ENCODE measurements around the gene CDK2AP2. TPM values are rescaled to one million over a fixed set of nuclear protein-coding genes. Genes with fewer than 3 reads are reported as not detected.

Gene CDK2AP2
- total and polyA plus RNA-seq, 10 of the 15 experiments (the other 5 are each of a cell fraction or from before 2014, with no cell fraction given), result 8.0 to 177 (median 40.9) TPM

DNA sequence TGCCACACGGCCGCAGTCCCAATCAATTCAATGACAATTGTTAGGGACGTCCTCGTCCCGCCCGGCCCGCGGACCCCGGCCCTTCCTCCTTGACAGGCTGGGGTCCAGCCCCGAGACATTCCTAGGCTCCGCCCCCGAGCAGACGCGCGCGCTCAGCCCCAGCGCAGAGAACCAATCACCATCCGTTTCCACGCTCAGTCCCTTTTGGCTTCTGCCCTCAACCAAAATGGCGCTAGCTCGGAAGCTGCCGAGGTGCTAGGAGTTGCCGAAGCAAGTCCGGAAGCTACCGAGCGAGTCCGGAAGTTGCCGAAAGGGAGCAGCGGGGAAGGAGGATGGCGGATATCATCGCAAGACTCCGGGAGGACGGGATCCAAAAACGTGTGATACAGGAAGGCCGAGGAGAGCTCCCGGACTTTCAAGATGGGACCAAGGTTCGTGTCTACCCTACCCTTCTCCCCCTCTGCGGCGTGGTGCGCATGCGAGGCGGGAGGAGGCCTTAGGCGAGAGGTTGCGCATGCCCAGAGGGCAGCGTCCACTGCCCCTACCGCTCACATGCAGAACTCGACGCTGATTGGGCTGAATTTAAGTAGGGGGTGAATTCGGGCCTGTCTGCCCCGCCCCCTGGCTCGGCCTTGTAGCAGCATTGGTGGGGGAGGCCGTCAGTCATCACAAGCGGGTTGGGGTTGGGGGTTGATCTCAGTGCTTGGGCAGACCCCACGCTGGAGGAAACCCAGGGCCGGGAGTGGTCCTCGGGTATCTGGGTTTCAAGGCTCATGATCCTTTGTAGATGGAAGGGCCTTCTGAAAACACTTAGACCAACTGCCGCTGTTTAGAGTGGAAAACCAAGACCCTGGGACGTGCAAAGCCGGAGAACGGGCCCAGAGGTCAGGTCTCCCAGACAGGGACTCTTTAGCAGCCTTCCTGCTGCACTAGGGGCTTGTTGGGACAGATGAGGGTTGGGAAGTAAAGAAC, 24.8 kb downstream of the CDK2AP2 start, which contains the start of gene AIP:
AIP (plus strand) TSS at position 200 of the 972 bp plus-strand sequence; CDS start at position 333, 133 bp downstream.
- H3K4me1 ChIP-seq (ENCODE audit: control insufficient read depth, insufficient read depth, low read length), result peaks cover 43% of the 10 kb centered on the region
- TSS peak; percentile 78 for BruUV-seq (replicated peaks)
- H3K79me2 ChIP-seq (ENCODE audit: control insufficient read depth, insufficient read depth, low read length), result peaks cover 33% of the 10 kb centered on the region
- no peaks in the 10 kb centered on the region; a peak in 1 of 4 replicates for H3K36me3 ChIP-seq (ENCODE audit: control insufficient read depth in 2 of 2, insufficient read depth in 2 of 2, low read length in 1 of 2)
- peak within 1 kb of the TSS; percentile 70 for H3K27ac ChIP-seq (ENCODE audit: control insufficient read depth, insufficient read depth)
- no peaks in the 10 kb centered on the region for H3K27me3 ChIP-seq (replicated peaks in 1 of 2; ENCODE audit: control insufficient read depth in 2 of 2, insufficient read depth in 2 of 2, low read length in 1 of 2)
- in situ Hi-C loops (cut with MboI) (no loop called here), intact Hi-C loops (cut with micrococcal nuclease; ENCODE audit: unreplicated experiment) (loop anchor here (2.0 to 10.0 kb wide), 2 partner anchors 80 to 218 kb away; partner anchors contain the start of gene GRK2)
- peak within 1 kb of the TSS; percentile 67 for H3K4me3 ChIP-seq
- ChIA-PET RAD21 (ENCODE audit: unreplicated experiment) (interaction anchor here (0.6 to 6.9 kb wide), 8 partner anchors 15 to 130 kb away, joined by 3 to 95 read pairs (median 4); partner anchors contain the start of genes PITPNM1, POLD4, PPP1CA and PTPRCAP), CTCF (interaction anchor here (0.6 to 6.7 kb wide), 8 partner anchors 14 to 1171 kb away, joined by 3 to 37 read pairs (median 4); partner anchors contain the start of genes PITPNM1, PPP1CA, RAD9A and TBC1D10C), SMC1A (ENCODE audit: uncharacterized antibody, unreplicated experiment) (interaction anchor here (0.7 to 6.2 kb wide), 6 partner anchors 15 to 213 kb away, joined by 3 to 43 read pairs (median 4); partner anchors contain the start of genes PPP1CA, PTPRCAP and TMEM134), POLR2A (interaction anchor here (0.6 to 6.8 kb wide), 12 partner anchors 14 to 130 kb away, joined by 3 to 112 read pairs (median 4); partner anchors contain the start of genes GSTP1, POLD4, PPP1CA and PTPRCAP)
- 8% methylated on average over 60 of the region's 60 CpGs for WGBS (ENCODE audit: insufficient coverage, insufficient replicate concordance, low lambda C conversion rate, missing lambda C conversion rate)
- ATAC-seq (peak; percentile 77), DNase-seq (ENCODE audit: low read depth, low spot score) (peak; percentile 97), FAIRE-seq (peak; percentile 80)
- H2AFZ ChIP-seq (ENCODE audit: control insufficient read depth, low read depth, low read length), result peak within 1 kb of the TSS; percentile 74
- peak within 1 kb of the TSS; percentile 80 for H3K4me2 ChIP-seq (ENCODE audit: control insufficient read depth, insufficient read depth)
- H3K9ac ChIP-seq (ENCODE audit: control insufficient read depth, insufficient read depth, low read length), result peak within 1 kb of the TSS; percentile 76
- no peaks in the 10 kb centered on the region for H4K20me1 ChIP-seq (ENCODE audit: control insufficient read depth, insufficient read depth)
- no peaks in the 10 kb centered on the region for H3K9me3 ChIP-seq (replicated peaks; ENCODE audit: control insufficient read depth, insufficient read depth, low read length)
- TF ChIP-seq EP300 (IDR thresholded peaks at IDR 0.05; ENCODE audit: borderline replicate concordance in 1 of 2, control insufficient read depth in 1 of 2, low read depth in 2 of 2, low read length in 2 of 2) (no peak), MEF2A (IDR thresholded peaks at IDR 0.05; ENCODE audit: insufficient read depth, low read depth, low read length) (no peak), BHLHE40 (IDR thresholded peaks at IDR 0.05; ENCODE audit: borderline replicate concordance in 1 of 2, low read depth in 2 of 2, low read length in 1 of 2) (peak in 1 of 2 experiments; percentile 70; a peak in 3 of 4 replicates), RCOR1 (conservative IDR thresholded peaks at IDR 0.05; ENCODE audit: low read depth, low read length) (no peak), FOXK2 (IDR thresholded peaks at IDR 0.05) (no peak), MEF2B (IDR thresholded peaks at IDR 0.05; ENCODE audit: partially characterized antibody, poor library complexity, severe bottlenecking) (peak; percentile 42), KDM1A (IDR thresholded peaks at IDR 0.05; ENCODE audit: borderline replicate concordance) (no peak)
- TF ChIP-seq, protein P1, sequence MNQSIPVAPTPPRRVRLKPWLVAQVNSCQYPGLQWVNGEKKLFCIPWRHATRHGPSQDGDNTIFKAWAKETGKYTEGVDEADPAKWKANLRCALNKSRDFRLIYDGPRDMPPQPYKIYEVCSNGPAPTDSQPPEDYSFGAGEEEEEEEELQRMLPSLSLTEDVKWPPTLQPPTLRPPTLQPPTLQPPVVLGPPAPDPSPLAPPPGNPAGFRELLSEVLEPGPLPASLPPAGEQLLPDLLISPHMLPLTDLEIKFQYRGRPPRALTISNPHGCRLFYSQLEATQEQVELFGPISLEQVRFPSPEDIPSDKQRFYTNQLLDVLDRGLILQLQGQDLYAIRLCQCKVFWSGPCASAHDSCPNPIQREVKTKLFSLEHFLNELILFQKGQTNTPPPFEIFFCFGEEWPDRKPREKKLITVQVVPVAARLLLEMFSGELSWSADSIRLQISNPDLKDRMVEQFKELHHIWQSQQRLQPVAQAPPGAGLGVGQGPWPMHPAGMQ (IDR thresholded peaks at IDR 0.05; ENCODE audit: borderline replicate concordance), result no peak
- TF ChIP-seq, protein P2, sequence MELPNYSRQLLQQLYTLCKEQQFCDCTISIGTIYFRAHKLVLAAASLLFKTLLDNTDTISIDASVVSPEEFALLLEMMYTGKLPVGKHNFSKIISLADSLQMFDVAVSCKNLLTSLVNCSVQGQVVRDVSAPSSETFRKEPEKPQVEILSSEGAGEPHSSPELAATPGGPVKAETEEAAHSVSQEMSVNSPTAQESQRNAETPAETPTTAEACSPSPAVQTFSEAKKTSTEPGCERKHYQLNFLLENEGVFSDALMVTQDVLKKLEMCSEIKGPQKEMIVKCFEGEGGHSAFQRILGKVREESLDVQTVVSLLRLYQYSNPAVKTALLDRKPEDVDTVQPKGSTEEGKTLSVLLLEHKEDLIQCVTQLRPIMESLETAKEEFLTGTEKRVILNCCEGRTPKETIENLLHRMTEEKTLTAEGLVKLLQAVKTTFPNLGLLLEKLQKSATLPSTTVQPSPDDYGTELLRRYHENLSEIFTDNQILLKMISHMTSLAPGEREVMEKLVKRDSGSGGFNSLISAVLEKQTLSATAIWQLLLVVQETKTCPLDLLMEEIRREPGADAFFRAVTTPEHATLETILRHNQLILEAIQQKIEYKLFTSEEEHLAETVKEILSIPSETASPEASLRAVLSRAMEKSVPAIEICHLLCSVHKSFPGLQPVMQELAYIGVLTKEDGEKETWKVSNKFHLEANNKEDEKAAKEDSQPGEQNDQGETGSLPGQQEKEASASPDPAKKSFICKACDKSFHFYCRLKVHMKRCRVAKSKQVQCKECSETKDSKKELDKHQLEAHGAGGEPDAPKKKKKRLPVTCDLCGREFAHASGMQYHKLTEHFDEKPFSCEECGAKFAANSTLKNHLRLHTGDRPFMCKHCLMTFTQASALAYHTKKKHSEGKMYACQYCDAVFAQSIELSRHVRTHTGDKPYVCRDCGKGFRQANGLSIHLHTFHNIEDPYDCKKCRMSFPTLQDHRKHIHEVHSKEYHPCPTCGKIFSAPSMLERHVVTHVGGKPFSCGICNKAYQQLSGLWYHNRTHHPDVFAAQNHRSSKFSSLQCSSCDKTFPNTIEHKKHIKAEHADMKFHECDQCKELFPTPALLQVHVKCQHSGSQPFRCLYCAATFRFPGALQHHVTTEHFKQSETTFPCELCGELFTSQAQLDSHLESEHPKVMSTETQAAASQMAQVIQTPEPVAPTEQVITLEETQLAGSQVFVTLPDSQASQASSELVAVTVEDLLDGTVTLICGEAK (IDR thresholded peaks at IDR 0.05; ENCODE audit: borderline replicate concordance), result 0 out of 2 replicates have a peak, but pooled peaks have one; percentile 57
- TF ChIP-seq, protein P3, sequence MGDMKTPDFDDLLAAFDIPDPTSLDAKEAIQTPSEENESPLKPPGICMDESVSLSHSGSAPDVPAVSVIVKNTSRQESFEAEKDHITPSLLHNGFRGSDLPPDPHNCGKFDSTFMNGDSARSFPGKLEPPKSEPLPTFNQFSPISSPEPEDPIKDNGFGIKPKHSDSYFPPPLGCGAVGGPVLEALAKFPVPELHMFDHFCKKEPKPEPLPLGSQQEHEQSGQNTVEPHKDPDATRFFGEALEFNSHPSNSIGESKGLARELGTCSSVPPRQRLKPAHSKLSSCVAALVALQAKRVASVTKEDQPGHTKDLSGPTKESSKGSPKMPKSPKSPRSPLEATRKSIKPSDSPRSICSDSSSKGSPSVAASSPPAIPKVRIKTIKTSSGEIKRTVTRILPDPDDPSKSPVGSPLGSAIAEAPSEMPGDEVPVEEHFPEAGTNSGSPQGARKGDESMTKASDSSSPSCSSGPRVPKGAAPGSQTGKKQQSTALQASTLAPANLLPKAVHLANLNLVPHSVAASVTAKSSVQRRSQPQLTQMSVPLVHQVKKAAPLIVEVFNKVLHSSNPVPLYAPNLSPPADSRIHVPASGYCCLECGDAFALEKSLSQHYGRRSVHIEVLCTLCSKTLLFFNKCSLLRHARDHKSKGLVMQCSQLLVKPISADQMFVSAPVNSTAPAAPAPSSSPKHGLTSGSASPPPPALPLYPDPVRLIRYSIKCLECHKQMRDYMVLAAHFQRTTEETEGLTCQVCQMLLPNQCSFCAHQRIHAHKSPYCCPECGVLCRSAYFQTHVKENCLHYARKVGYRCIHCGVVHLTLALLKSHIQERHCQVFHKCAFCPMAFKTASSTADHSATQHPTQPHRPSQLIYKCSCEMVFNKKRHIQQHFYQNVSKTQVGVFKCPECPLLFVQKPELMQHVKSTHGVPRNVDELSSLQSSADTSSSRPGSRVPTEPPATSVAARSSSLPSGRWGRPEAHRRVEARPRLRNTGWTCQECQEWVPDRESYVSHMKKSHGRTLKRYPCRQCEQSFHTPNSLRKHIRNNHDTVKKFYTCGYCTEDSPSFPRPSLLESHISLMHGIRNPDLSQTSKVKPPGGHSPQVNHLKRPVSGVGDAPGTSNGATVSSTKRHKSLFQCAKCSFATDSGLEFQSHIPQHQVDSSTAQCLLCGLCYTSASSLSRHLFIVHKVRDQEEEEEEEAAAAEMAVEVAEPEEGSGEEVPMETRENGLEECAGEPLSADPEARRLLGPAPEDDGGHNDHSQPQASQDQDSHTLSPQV (IDR thresholded peaks at IDR 0.05), result no peak

All from GM12878 (cell line).